Measurements from ENCODE around the gene WDFY4. TPM values are rescaled to one million over a fixed set of nuclear protein-coding genes. Genes with fewer than 3 reads are reported as not detected.

The WDFY4 gene
- polyA plus RNA-seq, 12 donors = 2.0 to 7.3 (median 3.0) TPM; not detected in 2

DNA sequence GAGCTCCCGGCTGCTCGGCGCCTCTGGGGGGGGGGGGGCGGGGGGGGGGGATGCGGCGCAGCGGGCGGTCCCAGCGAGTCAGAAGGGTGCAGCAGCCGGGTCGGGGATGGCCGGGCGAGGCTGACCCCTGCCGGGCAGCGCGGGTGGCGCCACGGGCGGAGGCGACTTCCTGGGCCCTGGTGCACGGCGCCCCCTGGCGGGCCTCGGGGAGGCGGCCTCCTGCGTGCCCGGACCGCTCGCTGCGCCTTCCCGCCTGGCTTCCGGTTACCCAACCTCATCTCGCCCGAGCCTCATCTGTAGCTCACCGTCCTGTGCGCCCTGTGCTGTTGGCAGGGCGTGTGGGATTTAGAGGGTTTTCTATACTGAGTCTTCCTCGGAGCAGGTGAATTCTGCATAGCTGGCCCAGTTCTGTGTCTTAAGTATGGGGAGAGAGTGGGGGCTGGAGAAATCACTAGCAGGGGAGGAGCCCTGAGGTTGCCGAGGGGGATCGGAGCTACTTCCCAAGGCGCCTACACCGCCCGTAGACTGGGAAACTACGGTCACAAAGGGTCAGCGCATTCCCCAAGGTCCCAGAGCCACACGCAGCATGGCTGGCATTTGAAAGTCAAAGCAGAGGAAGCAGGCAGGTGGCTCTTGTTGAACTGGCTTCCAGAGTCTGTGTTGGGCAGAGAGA lies 28.3 kb upstream of the WDFY4 start:
- peak; percentile 90 for DNase-seq

DNA sequence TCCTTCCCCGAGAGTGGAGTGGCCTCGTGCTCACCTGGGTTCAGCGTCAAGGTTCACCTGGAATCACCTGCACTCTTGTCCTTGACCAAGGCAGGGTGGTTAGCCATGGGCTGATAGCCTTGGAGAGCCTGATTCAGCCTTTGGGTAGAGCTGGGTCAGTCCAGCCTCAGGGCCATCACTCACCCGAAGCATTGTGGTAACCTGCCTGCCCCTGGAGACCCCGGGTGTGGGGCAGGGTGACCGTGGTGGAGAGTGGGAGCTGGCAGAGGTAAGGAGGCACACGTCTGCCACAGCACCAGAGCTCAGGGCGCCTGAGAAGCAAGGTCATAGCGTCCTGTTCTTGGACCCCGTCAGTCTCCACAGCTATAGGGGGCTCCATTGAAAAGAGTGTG lies 27.8 kb upstream of the WDFY4 start:
- DNase-seq = no peak

DNA sequence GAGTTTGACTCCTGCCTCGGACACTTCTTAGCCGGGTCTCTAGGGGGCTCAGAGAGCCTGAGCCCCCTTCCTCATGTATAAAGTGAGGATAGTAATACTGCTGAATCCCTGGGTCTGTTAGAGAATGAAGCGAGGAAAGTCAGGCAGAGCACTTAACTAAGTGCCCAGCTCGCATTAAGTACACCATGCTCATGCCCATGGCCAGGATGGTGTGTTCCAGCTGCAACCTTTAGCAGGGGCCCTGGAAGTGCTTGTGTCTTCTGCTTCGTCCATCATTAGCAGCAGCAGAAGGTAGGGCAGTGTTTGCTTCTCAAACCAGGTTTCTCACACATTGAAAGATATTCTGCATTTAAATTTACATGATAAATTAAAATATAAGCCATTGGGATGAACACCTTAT lies 27.3 kb upstream of the WDFY4 start:
- DNase-seq = no peak

DNA sequence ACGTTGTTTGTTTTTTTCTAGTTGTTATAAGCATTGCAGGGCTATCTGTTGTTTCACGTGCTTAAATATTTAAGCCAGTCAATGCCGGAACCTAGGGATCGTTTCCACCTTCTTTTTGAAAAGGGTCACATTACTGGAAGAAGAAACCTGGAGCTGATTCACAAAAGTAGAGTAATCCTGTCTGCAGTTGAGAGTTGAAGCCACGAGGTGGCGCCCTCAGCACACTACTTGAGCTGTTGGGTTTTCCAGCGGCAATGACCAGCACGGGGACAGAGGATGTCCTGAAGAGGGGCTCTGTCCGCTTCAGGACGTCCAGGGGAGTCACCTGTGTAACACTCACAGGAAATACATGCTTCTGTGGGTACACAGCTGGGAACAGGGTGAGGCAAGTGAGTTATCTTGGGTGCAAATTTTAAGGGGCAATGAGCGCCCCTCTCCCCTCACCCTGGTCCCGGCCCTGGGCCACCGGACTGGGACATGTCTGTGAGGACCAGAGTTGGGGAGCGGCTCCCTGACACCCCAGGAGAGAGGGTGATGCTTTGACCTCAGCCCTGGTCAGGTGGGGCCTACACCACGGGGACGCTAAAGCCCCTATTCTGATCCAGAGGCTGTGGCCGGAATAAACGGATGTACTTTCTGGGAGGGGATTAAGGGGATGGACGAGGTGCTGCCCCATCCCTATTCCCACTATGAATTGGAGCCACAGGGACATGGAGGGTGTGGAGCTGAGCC lies 26.3 kb upstream of the WDFY4 start:
- peak; percentile 78 for DNase-seq

DNA sequence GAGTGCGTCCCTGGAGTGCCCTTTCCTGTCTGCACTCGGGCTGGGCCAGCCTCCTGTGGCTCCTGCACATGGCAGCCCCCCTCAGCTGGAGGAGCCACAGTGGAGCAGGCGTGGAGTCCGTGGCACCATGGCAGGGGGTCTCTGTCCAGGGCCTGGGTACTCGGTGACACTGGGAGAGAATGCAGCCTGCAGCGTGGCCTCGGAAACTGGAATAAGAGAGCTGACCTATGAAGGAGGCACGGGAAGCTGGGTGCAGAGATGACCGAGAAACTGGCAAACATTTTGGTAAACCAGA lies 25.8 kb upstream of the WDFY4 start:
- no peak for DNase-seq

DNA sequence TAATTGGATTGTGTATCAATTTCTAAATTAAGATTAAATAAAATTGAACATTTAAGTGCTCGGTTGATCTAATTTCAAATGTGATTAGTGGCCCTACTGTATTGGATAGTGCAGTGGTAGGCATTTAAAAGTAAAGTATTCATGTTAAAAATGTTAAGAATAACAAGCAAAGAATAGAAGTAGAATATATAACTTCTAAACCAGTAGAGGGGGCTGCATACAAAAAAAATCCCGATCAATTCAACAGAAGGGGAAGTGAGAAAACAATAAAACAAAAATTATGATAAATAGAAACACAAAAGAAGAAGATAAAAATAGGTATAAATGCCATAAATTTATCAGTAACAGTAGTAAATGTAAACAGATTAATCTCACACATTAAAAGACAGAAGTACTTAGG lies 24.9 kb upstream of the WDFY4 start:
- DNase-seq = no peak

DNA sequence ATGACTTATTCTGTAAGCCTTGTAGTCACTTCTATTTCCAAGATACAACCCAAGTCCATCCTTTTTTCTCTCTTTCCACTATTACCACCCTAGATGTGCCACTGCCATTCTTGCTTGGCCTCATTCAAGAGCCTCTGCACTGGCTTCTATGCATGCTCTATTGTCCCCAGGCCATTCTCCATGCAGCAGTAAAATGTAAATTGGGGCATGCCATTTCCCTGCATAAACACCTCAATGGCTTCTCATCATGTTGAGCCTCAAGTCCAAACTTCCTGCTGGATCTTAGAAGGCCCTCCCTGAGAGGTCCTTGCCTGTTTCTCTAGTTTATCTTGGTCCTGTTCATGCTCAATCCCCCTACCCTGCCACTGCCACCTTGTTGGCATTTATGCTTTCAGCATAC lies 23.2 kb upstream of the WDFY4 start:
- no peak for DNase-seq

DNA sequence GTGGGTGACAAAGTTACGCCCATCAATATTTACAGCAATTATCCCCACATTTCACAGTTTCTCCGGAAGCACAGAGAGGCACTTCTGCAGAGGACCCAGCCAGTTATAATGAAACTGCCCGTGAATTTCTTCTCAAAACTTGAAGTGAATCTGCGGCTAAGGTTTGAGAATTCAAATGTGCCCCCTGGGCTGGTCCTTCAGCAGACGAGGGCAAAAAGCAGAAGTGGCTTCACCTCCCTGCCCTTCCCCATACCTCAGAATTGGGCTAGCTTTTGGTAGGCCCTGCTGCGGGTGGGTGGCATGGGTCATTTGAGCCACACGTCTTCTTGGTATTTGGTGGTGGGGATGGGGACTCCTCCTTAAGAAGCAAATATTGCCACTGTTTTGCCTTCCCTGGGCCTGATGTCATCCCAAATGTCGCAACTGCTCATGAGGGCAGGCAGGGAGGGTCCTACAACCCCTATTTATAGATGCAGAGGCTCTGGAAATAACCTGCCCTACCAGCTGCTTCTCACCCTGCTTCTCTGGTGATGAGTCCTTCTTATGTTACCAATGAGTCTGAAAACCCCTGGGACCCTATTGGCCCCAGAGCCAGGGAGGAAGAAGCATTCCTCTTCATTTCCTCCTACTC lies 16.6 kb upstream of the WDFY4 start:
- DNase-seq = no peak

DNA sequence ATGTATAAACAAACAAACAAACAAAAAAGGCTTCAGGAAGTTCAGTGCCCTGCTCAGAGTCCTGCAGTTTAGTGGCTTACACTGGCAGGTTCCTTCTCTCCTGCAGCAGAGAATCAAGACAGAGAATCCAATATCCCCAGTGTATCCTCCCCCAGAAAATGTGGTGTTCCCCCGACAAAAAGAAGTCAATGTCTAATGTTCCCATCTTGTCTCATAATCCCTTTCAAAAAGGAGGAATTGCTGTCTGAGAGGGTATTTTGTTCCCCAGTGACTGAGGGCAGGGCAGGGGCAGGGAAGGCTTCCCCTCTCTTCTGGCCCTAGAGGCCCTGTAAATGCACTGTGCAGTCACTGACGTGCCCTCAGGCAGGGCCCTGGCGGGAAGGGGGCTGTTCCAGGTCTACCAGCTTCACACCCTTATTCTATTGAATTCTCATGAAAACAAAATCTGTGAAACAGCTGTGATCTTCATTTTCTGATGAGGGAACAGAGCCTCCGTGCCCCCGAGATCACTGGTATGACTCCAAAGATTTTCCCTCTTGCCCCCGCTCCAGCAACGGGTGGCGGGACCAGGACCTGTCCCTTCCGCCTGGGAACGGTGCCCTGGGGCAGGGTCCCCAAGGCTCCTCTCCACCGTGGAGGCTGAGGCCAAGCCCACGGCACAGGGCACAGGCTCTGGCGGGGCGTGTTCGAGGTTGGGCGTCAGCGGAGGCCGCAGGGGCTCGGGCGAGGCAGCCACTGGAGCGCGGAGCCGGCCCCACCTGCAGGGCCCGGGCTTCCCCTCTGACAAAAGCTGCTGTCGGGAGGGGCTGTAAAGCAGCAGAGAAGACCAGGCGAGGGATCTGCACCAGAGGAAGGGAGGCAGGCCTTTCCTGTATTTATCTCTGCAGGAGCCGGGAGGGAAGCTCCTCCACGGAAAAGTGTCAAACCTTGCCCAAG lies 13.4 kb upstream of the WDFY4 start:
- DNase-seq = no peak

DNA sequence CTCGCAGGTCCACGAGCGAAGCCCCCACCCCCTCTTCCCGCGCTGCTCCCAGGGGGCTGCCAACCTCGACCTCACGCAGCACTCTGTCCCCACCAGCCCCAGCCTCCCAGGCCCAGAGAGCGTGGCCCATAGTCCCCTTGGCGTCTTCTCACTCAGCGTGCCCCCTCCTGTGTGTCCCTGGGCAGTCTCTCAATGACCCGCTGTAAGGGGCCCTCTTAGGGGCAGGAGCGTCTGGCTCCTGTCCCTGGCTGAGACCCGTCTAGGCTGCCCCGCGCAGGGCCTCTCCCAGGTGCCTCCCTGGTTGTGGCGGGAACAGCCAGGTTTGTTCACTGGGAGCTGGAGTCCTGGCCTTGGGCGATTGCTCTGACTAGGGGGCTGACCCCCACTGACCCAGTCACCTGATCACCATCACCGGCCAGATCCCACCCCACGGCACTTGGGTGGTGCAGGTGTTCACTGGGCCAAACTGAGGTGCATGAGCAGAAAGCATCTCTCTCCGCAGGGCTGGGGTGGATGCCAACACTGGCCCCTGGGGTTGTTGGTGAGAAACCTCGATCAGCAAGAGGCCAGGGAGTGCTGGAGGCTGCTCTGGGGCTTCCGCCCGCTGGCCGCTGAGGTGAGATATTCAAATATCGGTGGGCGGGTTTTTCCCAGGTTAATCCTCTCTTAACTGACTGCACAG lies 12.6 kb upstream of the WDFY4 start:
- no peak for DNase-seq

DNA sequence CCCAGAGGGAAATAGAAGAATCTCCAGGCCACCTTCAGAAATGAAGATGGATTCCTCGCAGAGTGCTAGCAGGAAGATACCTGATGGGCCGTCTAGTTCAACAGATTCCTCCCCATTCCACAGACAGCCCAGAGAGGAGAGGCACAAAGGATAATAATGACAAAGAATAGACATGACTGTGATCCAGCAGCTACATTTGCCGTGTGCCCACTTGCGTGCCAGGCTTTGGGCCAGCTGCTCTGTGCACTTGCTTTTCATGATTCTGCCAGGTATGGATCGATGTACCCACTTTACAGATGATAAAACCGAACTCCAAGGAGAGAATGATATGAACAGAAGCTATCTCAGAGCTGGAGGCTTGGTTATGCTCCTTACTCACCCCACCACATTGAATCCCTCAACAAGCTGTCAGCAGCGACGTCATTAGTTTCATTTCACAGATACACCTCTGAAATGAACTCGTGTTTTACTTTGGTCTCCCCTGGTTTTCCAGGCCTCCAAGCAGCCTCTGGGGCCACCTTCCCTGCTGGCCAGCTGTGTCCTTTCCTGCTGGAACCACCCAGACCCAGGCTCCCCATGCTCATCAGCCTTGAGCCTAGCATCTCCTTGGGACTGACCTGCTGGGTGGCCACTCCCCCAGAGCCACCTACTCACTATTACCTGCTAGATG lies 11.9 kb upstream of the WDFY4 start:
- DNase-seq = no peak

DNA sequence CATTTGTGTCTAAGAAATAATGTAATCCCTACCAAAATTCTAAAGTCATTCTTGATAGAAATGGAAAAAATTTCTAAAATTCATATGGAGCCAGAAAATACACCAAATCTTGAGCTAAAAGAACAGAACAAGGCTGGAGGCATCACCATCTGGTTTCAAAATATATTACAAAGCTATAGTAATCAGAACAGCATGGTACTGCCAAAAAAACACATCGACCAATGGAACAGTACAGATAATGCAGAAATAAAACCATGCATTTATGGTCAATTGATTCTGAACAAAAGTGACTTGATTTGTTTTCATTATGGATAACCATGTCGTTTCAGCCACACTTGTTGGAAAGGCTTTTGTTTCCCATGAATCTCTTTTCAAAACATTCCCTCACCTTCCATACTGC lies 7.0 kb upstream of the WDFY4 start:
- no peak for DNase-seq

DNA sequence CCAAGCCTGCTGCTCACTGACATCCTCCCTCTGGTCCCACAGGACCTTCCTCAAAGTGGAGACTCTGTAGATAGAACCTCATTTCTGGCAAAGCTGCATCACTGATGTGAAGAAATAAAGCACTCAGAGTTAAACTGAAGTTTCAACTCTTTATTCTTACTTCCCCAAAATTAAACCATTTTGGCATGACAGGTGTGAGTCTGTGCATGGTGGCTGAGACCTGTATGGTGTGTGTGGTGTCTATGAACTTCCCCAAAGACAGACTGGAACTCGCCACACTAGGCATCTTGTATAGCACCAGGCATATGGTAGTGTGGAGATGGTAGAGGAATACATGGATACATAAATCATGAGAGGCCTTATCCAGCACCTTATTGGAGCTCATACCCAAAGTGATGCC lies 6.6 kb upstream of the WDFY4 start:
- no peak for DNase-seq

DNA sequence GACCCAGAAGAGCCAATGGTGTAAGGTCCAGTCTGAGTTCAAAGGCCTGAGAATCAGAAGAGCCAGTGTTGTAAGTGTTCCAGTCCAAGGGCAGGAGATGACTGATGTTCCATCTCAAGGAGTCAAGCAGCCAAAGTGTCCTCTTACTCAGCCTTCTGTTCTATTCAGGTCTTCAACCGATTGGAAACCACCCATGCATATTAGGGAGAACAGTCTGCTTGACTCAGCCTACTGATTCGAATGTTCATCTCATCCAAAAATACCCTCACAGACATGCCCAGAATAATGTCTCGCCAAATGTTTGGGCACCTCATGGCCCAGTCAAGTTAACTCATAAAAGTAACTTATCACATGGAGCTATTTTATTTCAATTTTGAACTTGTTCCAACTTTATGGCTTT lies 2.9 kb upstream of the WDFY4 start:
- no peak for DNase-seq

DNA sequence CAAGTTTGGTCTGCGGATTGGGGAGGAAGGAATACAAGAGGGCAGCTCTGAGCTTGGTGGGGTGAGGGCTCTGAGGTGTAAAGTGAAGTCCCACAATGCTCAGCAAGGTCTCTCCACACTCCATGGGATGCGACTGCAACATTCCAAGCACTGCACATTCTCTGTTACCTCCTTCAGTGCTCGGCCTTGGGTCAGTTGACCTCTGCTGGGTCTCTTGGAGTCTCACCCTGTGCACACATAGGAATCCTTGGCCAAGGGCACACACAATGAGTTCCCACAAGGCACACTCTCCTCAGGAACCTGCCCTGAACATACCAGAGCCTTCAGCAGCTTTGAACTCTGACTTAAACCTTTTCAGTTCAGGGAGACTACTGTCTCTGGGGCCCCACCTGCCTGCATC lies 2.4 kb upstream of the WDFY4 start:
- DNase-seq = no peak

DNA sequence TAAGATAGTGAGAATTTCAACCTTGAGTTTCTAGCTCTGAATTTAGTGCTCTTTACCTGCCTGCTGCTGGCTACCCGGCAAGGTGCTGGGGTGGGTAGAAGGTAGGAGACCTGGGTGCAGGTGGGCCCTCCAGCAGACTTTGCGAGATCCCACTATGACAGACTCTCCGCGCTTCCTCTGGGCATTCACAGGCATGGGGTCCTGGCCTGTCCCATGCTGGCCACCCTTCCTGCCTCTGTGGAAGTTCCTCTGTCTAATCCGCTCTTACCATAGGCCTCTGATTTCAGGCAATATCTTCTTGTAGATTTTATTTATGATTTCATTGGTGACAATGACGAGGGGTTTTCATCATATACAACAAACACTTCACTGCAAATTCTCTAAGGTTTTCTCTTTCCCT lies 1.2 kb upstream of the WDFY4 start:
- DNase-seq = no peak

DNA sequence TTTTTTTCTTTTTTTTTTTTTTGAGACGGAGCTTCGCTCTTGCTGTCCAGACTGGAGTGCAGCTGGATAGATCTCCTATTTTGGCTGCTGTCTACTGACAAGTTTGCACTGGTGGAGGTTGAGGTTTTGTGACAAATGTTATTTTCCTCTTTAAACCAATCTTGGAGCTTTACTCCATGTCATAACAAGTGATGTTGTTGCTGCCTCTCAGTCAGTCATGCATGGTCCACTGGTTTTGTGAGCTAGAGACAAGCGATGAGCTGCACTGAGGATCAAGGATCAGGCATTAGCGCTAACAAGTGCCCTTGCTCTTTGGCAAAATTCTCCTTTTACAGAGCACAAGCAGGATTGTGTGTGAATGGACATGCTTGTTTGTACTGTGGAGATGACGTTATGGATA lies 805 bp upstream of the WDFY4 start:
- no peak for DNase-seq

DNA sequence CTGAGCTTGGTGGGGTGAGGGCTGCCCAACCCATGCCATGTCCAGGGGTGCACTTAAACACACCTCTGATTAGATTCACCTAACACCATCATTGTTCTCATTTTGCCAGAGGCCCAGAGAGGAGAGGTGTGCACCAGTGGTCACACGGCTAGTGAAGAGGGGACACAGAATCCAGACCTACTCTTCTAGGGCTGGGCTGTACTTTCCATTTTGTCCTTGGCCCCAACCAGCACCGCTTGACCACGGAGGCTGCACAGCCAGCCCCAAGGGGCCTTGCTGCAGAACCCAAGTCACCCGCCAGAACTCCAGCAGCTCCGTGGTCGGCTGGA lies 246 bp upstream of the WDFY4 start:
- DNase-seq = no peak

DNA sequence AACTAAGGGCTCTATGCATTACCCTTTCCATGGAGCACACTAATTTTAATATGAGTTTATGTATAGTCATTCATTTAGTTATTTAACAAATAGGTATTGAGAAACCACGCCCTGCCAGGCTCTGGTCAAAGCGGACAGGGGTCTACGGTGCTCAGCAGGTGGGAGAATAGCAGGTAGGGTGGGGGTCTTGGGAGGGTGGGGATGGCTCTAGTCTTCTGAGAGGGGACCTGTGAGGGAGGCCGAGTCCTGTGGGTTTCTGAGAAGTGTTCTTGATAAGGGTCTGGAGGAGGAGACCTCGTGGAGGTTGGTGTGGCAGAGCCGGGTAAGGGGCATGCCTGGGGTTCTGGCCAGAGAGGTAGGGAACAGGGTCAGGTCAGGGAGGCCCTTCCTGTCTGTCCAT lies 1.1 kb downstream of the WDFY4 start:
- DNase-seq = no peak

DNA sequence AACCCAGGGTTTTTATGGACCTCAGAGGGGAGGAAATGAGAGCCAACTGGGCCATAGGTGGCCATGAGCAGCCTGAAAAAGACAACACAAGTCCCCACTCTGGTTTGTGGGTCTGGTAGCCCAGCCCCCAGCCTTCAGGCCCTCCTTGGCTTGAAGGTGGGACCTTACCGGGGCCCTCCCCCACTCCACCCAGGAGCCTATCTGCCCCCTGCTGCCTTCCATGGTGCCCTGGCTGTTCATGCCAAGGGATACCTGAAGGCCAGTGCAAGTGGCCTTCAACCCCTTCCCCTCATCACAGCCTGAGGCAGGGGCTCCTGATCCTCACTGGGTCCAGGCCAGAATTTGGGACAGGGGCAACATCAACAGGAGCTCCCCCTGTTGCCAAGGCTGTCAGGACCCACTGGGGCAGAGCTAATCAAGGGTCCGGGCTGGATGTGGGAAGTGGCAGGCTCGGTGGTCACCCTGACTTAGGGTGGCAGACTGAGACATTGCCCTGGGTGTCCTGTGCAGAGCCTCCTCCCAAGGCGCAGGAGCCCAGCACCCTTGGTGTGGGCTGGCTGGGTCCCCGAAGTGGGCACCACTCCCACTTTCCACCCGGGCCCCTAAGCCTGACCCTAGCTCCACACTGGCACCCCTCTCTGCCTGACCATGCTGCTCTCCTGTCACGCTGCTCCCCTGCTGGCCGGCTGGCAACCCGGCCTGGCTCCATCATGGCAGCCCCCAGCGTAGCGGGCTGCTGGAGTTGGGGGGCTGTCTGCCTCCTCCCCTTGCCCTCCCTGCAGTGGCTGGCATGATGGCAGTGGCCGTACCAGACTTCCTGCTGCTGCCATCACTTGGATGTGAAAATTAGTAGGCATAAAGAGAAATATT lies 6.4 kb downstream of the WDFY4 start:
- DNase-seq = no peak

All from muscle of arm (tissue), 12 donors.